Dedifferentiated amniotic fluid mesenchymal stem cell (primary cell): ENCODE results near the gene ALDH1B1.

Experiments used
- DNase-seq: peaks from one replicate; pipeline ENCODE4 v3.0.0-alpha.2; 2016; ENCODE audit errors: extremely low spot score

ALDH1B1 gene

DNA sequence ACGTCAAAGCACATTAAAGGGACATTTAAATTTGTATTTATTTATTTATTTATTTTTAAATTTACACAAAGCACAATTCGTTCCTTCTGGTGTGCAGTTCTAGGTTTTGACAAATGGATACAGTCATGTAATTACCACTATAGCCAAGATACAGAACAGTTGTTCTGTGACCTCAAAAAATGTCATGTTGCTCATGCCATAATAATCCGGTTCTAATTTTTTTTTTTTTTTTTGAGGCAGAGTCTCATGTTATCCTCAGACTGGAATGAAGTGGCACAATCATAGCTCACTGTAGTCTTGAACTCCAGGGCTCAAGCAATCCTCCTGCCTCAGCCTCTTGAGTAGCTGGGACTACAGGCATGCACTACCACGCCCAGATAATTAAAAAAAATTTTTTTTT, 24.0 kb downstream of the ALDH1B1 start:
- no peak for DNase-seq

DNA sequence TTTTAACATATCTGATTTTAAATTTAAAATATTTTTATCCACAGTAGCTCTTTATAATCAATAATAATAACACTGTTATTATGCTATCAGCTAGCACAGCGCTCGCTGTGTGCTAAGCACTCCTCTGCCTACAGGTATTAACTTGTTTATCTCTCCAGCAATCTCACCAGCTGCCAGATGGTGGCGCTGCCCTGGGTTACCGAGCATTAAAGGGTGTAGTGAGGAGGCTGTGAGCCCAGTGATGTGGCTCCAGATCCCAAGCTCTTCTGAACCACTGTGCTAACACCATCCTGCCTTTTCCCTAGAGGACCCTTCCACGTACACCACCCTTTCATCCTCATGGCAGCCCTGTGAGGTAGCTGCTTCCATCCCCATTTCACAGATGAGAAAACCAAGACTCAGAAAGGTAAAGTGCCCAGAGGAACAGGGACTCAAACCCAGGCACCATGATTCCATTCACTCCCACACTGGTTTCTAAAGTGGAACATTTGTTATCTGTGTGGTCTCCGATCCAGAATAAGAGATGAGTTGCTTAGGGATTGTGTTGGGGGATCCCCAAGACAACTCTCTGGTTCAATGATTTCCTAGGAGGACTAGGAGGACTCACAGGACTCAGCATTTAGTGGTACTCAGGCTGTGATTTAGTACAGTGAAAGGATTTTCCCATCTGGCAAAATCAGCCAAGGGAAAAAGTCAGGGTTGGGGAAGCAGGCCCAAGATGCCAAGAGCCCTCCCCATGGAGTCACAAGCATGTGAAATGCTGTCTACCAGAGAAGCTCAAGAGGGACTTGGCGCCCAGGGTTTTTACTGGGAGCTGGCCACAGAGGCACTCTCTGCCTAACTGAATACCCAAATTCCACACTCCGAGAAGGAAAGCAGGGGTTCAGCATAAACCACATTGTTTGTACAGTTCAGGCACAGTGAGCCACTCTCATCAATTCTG, 24.8 kb downstream of the ALDH1B1 start:
- DNase-seq = no peak

DNA sequence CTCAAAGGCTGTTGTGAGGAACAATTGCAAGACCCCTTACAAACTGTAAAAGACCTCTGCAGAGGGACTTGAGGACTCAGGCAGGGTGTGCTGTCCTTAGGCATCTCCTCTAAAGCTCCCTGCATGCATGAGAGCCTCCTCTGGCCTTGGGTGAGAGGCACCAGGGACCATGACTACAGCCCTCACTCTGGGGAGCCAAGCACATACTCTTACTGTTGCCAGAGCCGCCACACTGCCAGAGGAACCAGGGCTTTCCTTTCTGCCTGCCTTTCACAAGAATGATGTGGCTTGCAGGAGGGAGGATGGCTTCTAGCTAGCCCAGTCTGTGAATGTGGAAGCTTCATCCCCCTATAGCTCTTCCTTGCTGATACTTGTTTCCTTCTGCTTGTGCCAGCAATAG, 25.9 kb downstream of the ALDH1B1 start:
- DNase-seq = no peak

DNA sequence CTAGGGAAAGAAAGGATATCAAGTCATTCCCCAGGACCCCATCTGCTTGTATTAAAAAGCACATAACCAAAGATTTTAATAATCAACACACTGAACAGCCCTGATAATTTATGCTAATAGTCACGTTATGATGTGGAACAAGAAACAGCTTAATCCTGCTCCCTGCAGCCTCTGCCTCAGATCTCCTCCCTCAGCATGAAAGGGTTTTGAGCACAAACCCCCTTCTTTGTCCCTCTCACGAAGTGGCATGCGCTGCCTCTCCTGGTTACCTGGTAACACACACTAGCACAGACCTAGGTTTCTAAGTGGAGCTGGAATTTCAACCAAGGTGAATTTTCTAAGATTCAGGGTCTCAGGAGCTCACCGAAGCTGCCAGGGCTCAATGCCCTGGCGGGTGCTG, 26.7 kb downstream of the ALDH1B1 start:
- DNase-seq = no peak

DNA sequence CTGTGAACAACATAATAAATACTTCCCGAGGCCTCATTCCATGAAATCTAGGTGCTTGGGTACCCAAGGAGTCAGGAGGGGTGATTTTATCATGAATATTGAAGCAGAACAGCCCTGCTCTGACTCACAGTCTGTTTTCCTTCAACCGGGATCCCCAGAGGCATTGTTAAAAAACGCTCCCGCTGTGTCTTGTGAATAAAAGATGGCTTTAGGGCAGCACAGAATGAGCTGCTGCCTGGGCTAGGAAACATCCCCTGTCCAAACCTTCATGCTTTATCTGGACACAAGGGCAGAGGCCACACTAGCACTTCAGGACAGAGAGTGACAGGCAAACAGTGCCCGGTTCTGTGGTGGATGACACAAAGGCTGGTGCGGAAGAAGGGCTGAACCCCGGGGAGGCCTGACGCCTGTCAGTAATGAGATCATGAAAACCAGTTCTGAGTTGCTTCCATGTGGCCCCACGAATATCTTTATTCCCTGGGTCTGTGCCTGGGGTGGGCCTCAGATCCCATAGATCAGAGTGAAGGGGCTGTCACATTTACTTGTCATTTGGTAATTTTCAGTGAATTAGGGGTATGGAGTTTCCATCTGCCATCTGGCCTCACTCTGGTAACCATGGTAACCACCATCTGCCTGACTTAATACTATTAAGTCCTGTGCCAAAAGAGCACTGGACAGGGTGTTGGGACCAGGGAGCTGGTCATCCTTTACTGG, 29.2 kb downstream of the ALDH1B1 start:
- no peak for DNase-seq

DNA sequence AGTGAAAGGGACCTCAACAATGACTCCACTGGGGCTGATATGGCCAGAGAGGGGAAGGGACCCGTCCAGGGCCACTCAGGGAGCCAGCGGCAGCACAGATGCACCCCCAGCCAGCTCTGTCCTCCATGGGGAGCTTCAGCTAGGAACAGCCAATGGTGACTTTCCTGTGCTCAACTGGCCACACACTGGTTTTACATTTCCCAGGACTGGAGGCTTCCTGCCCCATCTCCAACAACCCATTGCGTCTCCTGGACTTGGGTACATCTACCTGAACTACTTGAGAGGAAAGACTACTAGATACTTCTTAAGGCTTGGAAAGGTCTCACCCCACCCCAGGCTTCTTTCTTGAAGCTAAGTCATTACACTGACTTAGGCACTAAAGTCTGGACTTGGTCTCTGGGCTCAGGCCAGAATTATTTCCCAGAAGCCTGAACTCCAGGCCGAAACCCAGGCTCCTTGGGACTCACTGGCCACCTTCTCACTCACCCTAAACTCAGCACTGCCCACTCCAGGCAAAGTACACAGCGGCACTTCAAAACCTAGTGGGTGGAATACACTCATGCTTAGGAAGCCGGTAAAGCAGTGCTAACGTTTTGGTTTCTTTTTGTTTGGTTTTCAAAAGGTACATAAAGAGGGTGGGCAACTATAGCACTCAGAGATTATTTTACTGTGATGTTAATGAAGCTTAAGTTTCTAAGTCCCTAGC, 30.2 kb downstream of the ALDH1B1 start:
- DNase-seq = no peak

DNA sequence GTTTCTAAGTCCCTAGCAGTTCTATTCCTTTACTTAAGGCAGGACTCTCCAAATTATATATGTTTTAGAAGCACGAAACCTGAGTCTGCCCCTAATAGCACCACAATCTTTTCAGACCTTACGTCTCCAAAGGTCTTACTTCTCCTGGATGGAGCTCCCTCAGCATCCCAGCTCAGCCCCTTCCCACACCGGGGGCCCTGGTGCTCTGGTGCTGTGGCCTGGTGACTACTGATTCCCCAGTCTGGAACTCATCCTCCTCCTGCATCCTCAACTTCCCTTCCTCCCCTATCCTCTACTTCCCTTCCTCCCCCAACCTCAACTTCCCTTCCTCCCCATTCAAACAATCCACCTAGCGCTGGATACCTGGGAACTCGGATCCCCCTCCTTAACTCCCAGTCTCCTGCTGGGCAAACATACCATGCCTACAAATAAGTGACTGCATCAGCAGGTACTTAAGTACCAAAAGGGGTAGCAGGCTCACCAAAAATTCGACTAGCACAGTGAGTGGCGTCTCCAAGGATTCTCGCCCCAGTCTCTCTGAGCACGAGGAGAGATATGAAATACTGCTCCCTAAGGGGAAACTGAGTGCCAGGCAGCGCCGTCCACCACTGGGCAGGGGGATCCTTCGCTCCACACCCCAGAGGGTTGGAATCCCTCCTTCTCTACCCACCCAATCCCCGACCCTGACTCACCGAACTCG, 30.9 kb downstream of the ALDH1B1 start:
- DNase-seq = no peak

DNA sequence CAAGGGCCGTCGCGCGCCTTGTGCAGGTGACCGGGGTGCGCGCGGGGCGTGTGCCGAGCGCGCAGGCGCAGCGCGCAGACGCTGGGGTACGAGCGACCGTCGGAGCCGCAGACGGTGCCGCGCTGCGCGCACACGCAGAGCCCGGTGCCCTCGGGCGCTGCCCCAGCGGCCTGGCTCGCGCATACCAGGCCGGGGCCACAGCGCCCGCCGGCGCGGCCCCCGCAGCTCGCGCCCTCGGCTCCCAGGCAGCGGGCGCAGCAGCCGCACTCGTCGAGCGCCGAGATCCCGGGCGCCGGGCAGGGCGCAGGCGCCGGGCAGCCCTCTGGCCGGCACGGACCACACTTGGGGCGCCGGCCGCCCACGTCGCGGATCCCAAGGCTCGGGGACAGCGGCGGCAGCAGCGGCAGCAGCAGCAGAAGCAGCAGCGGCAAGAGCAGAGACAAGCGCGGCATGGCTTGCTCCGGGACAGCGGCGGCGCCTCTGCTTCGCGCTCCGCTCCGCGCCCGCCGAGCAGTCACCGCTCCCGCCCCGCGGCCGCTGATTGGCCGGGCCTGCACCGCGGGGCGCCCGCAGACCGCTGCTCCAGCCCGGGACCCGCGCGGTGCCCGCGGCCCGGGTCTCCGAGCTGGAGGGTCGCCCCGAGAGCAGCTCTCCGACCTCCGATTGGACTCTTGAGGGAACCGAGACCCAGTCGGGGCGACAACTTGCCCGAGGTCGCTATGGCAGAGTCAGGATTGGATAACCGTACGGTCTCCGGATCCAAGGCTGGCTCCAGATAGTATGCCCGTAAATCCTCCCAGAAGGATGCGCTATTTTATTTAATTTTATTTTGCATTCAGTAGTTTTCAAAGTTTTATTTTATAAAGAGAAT, 31.7 kb downstream of the ALDH1B1 start, which contains the start of gene IGFBPL1:
IGFBPL1 (minus strand) TSS at position 482 of the 871 bp plus-strand sequence; CDS start at position 452, 30 bp downstream.
- no peak for DNase-seq

DNA sequence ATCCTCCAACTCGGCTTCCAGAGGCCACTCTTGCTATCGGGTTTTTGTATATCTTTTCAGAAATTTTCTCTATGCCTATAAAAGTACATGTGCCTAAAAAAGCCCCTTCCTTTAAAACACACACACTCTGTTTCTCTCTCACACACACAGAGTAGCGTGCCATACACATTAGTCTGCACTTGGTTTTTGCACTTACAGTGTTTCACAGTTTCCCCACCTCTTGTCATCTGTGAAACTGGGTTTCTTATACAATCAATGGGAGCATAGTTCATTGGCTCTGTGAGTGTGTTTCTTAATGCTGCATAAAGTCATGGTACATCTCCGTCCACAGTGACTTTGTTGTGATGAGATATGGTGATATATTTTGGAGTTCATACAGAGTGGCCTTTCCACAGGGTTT, 32.4 kb downstream of the ALDH1B1 start:
- DNase-seq = no peak

DNA sequence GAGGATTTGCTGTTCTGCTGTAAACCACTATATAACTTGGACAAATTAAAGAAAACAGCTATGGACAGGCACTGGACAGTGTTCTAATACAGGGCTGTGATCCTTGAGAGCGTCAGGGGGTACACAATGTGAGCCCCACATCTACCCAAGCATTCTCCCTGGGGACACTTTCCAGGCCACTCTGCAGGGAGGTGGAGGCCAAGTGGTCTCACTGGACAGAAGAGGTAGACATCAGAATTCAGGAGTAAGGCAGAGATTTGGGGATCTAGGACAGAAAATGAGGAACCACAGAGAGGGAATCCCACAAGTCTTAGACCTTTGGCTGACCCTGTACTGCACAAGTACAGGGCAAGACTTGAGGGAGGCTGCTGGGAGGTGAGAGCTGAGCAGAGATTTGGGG, 35.6 kb downstream of the ALDH1B1 start:
- no peak for DNase-seq

DNA sequence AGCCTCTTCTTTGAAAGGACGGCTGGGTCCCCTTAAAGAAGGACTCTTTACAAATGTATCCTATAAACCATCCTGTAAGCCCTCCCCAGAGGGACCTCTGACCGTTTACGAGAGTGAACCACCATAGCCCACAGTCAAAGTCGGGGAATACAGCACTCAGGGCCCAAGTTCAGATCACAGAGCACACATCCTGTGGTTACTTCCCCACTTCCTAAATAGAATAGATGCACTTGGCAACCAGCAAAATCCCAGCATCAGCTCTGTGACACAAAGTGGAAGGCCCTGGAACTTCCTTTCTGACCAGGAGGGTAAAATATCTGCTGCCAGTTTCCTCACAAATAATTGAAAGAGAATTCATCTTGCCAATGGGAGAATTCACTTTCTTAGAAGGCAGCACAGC, 38.6 kb downstream of the ALDH1B1 start:
- no peak for DNase-seq

DNA sequence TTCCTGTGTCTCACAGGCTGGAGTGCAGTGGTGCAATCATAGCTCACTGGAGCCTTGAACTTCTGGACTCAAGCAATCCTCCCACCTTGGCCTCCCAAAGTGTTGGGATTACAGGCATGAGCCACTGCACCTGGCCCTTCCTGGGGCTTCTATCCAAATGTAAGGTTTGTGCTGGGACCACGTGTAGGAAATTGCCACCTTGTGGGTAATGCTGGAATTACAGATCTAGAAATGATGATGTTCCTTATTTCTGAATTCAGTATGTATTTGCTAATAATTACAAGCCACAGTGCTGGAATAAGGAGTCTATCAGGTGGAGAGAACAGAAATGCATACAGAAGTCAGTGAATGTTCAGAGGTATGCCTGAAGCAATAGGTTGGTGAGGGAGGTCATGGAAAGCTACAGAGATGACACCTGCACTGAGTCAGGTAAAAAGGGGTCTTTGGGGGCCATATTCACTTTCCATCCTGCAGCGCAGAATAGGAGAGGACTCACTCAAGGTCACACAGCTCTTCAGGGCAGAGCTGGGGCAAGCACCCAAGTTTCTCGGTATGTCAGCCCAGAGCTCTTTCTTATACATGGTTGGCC, 40.5 kb downstream of the ALDH1B1 start:
- DNase-seq = no peak

DNA sequence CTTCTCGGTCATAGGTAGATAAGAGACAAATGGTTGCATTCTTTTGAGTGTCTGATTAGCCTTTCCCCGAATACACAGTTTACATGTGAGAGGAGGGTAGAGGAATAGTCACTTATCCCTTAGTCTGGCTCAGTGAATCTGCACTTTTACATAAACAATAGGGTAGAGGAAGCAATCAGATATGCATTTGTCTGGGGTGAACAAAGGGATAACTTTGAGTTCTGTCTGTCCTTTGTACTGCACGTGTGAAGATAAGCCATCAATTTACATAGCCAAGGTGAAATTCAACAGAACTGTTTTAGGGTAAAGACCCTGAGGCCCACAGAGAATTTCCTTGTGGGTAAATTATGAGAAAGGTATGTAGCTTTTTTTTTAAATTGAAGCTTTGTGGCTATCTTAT, 41.9 kb downstream of the ALDH1B1 start:
- DNase-seq = no peak

DNA sequence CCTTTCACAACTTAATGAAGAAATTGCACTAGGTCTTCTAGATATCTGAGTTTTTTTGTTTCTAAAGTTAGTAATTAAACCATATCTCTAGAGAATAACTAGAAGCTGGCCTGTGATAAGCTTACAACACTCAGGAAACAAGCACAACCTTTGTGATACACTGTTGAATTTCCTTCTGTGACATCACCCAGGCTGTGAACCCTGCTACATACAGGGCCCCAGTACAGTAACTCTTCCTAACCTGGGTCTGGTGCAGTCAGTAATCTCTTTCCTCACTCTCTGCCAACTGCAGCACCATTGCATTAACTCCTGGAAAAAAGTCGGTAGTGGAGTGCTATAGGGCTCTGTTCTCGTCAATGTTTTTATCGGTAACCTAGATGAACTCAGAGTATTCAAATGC, 42.4 kb downstream of the ALDH1B1 start:
- no peak for DNase-seq

DNA sequence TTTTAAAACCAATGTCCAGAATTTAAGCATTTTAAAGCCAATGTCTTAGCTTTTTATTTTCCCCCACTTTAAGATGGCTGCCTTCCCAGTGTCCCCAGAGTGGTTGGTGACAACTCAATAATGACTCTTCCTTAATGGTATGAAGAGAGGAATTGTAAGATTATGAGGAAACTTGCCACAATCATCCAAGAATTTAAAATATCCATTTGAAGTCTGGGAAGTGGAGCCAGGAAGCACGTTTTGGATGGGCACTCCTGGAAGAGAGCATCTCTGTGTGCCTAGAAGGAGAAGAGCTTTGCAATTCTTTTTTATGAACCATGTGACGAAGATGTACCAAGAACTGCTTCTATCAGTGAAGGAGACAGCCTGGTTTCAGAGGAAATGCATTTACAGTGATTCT, 43.0 kb downstream of the ALDH1B1 start:
- DNase-seq = no peak

DNA sequence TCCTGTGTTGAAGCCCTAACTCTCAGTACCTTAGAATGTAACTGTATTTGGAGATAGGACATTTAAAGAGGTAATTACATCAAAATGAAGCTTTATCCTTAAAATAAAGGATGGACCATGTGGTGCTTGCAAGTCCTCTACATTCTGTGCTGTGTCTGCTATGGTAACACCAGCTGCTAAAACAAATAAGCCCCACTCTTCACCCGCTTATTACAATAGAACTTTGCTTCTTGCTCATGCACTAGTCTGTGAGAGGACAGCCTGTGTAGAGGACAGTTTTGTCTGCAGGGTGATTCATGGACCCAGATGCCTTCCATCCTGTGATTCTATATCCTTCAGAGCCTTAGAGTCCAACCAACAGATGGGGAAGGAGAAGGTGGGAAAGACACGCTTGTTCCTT, 44.2 kb downstream of the ALDH1B1 start:
- no peak for DNase-seq

DNA sequence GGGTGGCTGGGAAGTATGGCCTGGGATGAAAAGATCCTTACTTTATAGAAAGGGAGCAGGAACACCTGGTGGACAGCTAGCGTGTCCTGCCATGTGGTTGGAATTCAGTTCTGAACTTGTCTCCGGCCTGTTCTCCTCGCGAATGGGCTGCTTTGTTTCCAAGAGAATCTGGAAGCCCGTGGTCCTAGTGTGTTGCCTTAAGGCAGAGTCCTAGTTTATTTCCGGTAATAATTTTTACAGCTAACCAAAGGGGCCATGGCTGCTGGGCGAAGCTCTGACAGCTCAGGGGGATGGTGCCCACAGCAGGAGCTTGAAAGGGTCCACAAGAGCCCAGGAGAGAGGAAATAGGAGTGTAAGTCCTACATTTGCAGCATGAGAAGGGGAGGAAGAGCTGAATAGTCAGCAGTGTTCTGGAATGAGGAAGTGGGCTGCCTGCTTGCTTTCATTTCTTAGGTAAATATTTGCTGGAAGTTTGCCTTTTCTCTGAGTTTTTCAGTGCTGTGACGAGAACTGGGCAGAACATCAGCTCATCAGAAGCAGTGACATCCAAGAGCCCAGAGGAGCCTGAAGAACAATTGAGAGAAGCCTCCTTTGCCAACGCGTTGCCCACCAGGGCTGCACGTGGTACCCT, 44.8 kb downstream of the ALDH1B1 start:
- no peak for DNase-seq

DNA sequence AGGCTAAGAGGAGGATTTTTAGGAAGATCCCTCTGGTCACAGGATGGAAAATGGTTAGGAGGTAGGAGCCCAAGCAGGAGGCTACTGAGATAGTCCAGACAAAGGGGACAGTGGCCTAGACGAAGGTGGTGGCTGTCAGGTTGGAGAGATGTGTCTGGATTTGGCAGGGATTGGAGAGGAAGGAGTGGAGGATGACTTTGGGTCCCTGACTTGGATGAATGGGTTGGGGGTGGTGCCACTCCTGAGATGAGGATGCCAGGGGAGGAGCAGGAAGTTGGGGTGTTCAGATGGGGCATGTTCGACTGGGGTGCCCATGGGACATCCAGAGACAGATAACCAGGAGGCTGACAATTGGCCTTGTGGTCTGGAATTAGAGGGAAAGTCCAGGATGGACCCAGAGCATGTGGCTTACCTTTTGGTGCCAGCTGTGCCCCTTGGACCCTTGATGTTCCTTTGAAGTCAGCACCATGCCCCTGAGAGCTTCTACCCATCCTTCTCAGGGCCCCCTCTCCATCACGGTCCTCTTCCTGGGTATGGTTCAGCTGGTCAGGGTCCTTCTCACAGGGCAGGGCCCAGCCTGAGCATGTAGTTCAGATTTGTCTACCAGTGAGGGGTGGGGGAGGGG, 46.9 kb downstream of the ALDH1B1 start:
- no peak for DNase-seq

DNA sequence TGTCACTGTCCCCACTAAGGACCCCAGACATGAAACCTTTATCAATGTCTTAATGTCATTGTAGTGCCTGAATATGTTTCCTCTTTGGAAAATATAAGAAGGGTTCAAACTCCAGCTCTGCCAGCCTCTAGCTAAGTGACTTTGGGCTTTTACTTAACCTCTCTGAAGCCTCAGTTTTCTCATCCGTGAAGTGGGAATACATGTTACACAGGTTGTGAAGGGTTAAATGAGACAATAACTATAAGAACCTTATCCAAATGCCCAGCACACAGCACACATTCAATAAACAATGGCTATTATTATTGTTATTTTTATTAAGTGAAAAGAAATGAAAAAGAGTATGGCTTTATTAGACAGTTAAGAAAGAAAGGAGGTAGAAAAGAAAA, 47.4 kb downstream of the ALDH1B1 start:
- no peak for DNase-seq

DNA sequence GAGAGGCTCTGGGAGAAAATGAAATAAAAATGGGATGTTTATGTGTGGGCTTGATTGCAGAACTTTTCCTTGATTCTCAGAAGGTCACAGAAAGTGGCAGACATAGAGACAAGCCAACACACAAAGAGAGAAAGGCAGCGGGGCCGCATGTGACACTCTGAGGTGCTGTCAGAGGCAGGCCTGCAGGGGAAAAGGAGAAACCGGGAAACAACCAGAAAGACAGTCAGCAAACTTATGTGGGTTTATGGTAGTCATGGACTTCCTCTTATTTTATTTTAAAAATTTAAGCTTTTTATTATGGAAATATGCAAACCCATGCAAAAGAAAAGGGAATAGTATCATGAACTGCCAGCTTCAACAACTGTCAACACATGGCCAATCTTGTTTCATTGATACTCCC, 48.0 kb downstream of the ALDH1B1 start:
- no peak for DNase-seq
